ENCODE results near the gene PSMA3.

PSMA3 gene

DNA sequence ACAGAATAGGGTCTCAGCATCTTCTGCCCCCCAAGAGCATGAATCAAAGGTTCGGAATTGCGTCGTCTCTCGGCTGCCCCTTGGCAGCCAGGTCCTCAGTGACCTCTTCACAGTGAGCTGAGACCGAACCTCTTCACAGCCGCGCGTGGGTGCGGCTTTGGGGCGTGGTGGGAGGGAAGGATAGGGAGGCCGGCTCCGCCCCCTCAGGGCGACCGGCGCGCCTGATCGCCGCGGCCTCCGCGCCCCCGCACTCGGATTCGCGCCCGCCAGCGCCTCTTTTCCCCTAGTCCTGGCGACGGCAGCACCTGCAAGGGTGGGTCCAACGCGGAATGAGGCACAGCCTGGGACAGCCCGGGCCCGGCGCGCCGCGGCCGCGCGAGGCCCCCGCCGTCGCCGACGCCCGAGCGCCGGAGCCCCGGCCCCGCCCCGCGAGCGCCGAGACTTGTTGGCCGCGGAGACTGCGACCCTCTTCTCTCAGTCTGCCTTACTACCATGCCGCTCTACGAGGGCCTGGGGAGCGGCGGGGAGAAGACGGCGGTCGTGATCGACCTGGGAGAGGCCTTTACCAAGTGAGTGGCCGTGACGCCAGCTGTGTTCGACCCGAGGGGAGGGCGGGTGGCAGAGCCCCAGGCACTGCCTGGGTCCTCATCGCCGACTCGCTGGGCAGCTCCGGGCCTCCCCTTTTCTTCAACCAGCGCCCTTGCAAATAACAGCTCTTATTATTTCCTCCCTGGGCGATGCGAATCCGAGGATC lies 44.7 kb upstream of the PSMA3 start, which contains the start of gene ACTR10 (continued):
- TF ChIP-seq ZNF223 (tag by site-specific recombination; IDR thresholded peaks at IDR 0.05) (no peak), KLF1 (tag by site-specific recombination; IDR thresholded peaks at IDR 0.05) (peak; percentile 81), ZNF341 (tag by site-specific recombination; IDR thresholded peaks at IDR 0.05; ENCODE audit: low read depth) (peak; percentile 90), ZBTB21 (tag by site-specific recombination; IDR thresholded peaks at IDR 0.05) (no peak), ZNF76 (tag by site-specific recombination; IDR thresholded peaks at IDR 0.05; ENCODE audit: borderline replicate concordance, low read depth) (no peak; the same call in 1 of the 2 replicates), REPIN1 (tag by site-specific recombination; IDR thresholded peaks at IDR 0.05; ENCODE audit: low read depth) (no peak), ZNF558 (tag by site-specific recombination; IDR thresholded peaks at IDR 0.05) (no peak), ZNF184 (tag by site-specific recombination; IDR thresholded peaks at IDR 0.05) (no peak), ZBTB26 (tag by site-specific recombination; optimal IDR thresholded peaks at IDR 0.05) (peak; percentile 83), ZNF664 (tag by site-specific recombination; IDR thresholded peaks at IDR 0.05) (no peak), ZEB2 (tag by site-specific recombination; IDR thresholded peaks at IDR 0.05) (peak; percentile 31; the same call in 1 of the 2 replicates), ZFHX2 (tag by site-specific recombination; conservative IDR thresholded peaks at IDR 0.05) (peak; percentile 92), ZNF571 (tag by site-specific recombination; IDR thresholded peaks at IDR 0.05) (no peak)
- TF ChIP-seq, protein P1, sequence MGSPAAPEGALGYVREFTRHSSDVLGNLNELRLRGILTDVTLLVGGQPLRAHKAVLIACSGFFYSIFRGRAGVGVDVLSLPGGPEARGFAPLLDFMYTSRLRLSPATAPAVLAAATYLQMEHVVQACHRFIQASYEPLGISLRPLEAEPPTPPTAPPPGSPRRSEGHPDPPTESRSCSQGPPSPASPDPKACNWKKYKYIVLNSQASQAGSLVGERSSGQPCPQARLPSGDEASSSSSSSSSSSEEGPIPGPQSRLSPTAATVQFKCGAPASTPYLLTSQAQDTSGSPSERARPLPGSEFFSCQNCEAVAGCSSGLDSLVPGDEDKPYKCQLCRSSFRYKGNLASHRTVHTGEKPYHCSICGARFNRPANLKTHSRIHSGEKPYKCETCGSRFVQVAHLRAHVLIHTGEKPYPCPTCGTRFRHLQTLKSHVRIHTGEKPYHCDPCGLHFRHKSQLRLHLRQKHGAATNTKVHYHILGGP (tag by site-specific recombination; IDR thresholded peaks at IDR 0.05), result no peak

DNA sequence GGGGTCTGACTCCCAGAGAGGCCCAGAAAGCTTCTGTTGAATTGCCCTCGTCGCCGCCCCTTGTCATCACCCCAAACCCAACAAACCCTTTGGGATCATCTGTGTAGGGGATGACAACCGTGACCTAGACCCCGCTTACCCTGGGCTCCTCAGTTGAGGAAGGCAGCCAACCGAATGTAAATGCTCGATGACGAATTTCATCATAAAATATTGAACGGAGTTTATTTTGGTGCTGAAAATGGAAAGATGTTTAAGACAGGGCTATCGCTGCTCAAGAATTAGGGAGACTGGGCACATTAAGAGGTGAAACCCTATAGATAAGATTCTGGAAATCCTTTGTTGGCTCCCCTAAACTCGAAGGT lies 44.2 kb upstream of the PSMA3 start:
- H3K4me1 ChIP-seq (ENCODE audit: control insufficient read depth, insufficient read depth, low read length), result peaks cover 2% of the 10 kb centered on the region; the same call in 1 of the 2 replicates
- POLR2A ChIA-PET, result interaction anchor here (0.6 to 1.3 kb wide), 5 partner anchors 9 to 225 kb away, joined by 3 to 6 read pairs (median 4); partner anchors contain the start of gene ARID4A
- H3K9me3 ChIP-seq (ENCODE audit: control insufficient read depth, insufficient read depth, low read depth, low read length), result no peaks in the 10 kb centered on the region
- peak overlapping the region; percentile 99 for H3K4me3 ChIP-seq (ENCODE audit: low read depth, low read length)
- peaks cover 9 to 16% of the 10 kb centered on the region in 2 experiments for H3K36me3 ChIP-seq (ENCODE audit: control insufficient read depth in 2 of 2, insufficient read depth in 1 of 2, low read length in 2 of 2)
- CTCF ChIA-PET, result interaction anchor here (0.7 kb wide), 1 partner anchor 69 kb away, joined by 3 read pairs; no protein-coding TSS in a partner anchor
- H3K27ac ChIP-seq (ENCODE audit: extremely low read depth, low read depth, low read length), result peak overlapping the region; percentile 83
- TF ChIP-seq KLF17 (tag by site-specific recombination; IDR thresholded peaks at IDR 0.05) (no peak), ZNF837 (tag by site-specific recombination; IDR thresholded peaks at IDR 0.05) (no peak), ZNF501 (tag by site-specific recombination; IDR thresholded peaks at IDR 0.05) (no peak), ZNF335 (tag by site-specific recombination; conservative IDR thresholded peaks at IDR 0.05) (peak; percentile 17; the same call in 1 of the 2 replicates), ZNF341 (tag by site-specific recombination; IDR thresholded peaks at IDR 0.05; ENCODE audit: low read depth) (peak; percentile 16), ZBTB8A (tag by site-specific recombination; IDR thresholded peaks at IDR 0.05) (no peak), PRDM1 (tag by site-specific recombination; IDR thresholded peaks at IDR 0.05) (no peak), GLIS2 (tag by site-specific recombination; IDR thresholded peaks at IDR 0.05) (no peak), ZNF747 (tag by site-specific recombination; IDR thresholded peaks at IDR 0.05) (no peak), HOXA7 (CRISPR knock-in tag; IDR thresholded peaks at IDR 0.05; ENCODE audit: borderline replicate concordance) (no peak), ZNF561 (tag by site-specific recombination; IDR thresholded peaks at IDR 0.05; ENCODE audit: borderline replicate concordance) (no peak), ZNF624 (tag by site-specific recombination; IDR thresholded peaks at IDR 0.05) (no peak), ZNF513 (tag by site-specific recombination; IDR thresholded peaks at IDR 0.05) (no peak)
- TF ChIP-seq, protein P2, sequence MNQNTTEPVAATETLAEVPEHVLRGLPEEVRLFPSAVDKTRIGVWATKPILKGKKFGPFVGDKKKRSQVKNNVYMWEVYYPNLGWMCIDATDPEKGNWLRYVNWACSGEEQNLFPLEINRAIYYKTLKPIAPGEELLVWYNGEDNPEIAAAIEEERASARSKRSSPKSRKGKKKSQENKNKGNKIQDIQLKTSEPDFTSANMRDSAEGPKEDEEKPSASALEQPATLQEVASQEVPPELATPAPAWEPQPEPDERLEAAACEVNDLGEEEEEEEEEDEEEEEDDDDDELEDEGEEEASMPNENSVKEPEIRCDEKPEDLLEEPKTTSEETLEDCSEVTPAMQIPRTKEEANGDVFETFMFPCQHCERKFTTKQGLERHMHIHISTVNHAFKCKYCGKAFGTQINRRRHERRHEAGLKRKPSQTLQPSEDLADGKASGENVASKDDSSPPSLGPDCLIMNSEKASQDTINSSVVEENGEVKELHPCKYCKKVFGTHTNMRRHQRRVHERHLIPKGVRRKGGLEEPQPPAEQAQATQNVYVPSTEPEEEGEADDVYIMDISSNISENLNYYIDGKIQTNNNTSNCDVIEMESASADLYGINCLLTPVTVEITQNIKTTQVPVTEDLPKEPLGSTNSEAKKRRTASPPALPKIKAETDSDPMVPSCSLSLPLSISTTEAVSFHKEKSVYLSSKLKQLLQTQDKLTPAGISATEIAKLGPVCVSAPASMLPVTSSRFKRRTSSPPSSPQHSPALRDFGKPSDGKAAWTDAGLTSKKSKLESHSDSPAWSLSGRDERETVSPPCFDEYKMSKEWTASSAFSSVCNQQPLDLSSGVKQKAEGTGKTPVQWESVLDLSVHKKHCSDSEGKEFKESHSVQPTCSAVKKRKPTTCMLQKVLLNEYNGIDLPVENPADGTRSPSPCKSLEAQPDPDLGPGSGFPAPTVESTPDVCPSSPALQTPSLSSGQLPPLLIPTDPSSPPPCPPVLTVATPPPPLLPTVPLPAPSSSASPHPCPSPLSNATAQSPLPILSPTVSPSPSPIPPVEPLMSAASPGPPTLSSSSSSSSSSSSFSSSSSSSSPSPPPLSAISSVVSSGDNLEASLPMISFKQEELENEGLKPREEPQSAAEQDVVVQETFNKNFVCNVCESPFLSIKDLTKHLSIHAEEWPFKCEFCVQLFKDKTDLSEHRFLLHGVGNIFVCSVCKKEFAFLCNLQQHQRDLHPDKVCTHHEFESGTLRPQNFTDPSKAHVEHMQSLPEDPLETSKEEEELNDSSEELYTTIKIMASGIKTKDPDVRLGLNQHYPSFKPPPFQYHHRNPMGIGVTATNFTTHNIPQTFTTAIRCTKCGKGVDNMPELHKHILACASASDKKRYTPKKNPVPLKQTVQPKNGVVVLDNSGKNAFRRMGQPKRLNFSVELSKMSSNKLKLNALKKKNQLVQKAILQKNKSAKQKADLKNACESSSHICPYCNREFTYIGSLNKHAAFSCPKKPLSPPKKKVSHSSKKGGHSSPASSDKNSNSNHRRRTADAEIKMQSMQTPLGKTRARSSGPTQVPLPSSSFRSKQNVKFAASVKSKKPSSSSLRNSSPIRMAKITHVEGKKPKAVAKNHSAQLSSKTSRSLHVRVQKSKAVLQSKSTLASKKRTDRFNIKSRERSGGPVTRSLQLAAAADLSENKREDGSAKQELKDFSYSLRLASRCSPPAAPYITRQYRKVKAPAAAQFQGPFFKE (tag by site-specific recombination; IDR thresholded peaks at IDR 0.05; ENCODE audit: borderline replicate concordance), result no peak

Data from HEK293 (cell line).